COLO668 (cell line): ENCODE results near the gene ATN1.

ENCODE experiments used
- DNase-seq: peaks from one replicate; lab custom pipeline; 2025; ENCODE audit not compliant: unreplicated experiment; lab: John Stamatoyannopoulos, UW

The ATN1 gene

GRCh38 chr12:6975297-6976032, 47.7 kb downstream of the ATN1 start:
- DNase-seq = no peak

DNA sequence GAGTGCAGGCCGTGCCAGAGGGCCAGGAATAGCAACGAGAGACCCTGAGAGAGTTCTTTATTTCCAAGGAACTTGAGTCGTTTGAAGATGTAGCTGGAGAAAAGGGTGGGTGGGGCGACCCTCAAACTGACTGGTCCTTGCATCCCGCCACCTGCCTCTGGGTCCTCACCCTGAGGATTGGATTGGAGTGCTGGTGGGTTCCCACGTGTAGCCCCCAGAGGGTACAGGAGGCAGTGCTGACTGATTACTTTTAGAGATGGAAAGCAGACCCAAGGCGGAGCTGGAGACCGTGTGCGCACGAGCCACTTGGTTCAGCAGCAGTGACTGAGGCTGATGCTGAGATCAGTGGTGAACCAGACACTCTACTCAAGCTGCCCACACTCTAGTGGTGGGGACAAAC, 49.9 kb downstream of the ATN1 start:
- DNase-seq = no peak

DNA sequence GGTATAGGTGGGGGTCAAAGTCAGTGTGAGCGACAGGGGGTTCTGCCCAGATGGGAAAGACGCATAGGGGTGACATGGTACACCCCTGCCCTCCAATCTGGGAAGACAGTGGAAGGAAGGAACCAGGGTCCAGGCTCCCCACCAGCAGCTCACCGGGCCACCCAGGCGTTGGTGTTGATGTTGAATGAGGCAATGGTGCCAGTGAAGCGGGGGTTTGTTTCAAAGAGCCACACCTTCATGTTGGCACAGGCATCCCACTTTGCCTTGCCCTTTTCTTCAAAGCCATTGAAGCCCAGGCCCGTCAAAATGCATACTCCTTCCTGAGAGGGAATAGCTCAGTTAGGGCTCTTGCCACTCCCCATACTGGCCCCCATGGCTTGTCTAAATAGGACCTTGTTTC, 50.4 kb downstream of the ATN1 start:
- DNase-seq = no peak

DNA sequence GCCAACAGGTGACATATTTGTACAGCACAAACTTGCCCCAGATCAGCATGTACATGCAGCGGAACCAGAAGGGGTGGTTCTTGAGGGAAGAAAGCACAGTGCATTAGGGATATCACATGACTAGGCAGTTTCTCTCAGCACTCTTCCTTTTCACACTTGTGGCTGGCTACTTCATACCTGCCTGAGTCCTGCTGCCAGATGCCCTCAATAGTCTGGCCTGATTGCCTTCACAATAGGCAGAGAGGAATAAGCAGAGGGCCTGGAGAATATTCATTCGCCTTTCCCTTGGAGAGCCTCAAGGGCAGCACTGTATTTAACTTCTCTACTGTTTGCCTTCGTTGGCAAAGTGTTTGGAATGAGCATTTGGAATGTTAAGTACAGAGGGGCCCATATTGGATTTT, 50.9 kb downstream of the ATN1 start:
- DNase-seq = no peak

DNA sequence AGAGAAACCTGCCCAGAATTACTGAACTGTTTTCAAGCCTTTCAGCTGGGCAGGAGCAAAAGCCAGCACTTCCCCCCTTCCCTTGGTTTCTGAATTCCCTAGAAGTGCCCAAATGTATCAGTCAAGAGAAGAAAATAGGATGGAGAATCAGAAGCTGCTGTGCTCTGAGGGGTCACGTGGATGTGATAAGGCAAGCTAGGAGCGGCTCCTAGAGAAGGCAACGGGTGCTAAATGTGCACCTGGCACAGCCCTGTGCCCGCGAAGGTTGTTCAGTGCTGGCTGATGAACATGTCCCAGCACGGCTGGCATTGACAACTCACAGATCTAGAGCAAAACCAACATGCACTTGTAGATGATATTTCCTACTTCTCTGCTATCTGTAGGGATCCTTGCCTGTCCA, 51.3 kb downstream of the ATN1 start:
- no peak for DNase-seq

DNA sequence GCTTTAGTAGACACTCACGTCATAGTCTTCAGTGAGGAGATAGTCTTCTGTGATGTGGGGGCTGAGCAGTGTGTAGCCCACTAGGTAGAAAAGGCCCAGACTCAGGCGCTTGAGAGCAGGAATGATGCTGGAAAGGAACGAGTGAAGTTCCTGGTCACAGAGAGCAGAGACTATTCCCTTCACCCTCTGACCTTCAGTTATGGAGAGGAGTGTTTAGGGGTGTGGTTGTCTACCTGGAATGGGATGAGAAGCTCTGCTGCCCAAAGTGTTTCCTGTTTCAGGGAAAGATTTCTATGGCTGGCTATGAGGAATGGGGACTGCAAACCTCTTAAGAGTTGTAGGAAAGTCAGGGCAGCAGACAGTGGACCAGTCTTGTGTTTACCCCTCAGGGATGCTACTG, 51.7 kb downstream of the ATN1 start:
- DNase-seq = no peak

DNA sequence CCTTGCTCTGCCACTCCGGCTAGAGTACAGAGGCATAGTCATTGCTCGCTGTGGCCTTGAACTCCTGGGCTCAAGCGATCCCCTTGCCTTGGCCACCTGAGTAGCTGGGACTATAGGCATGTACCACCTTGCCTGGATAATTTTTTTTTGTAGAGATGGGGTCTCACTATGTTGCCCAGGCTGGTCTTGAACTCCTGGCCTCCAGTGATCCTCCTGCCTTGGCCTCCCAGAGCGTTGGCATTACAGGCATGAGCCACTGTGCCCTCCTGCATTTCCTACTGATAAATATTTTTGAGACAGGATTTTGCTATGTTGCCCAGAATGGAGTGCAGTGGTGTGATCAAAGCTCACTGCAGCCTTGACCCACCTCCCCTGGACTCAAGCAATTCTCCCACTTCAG, 52.3 kb downstream of the ATN1 start:
- no peak for DNase-seq

DNA sequence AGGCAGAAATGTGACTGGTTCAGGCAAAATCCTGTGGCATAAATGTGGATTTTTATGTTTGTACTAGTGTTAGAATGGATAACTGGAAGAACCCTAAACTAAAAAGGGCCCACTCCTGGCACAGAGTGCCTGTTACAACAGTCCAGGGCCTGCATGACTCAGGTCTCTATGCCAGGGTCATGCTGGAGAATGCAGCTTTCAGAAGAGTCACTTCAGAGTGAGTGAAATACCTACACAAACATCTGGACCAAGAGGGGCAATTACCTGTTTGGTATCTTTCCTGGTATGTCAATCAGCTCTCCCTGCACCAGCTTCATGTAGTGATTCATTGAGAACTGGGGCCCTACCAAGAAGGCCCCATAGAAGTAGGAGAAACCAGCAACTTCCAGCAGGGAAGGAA, 53.0 kb downstream of the ATN1 start:
- no peak for DNase-seq

- DNase-seq = no peak
Measured at GRCh38 chr12:6981152-6982052, 53.6 kb downstream of the ATN1 start.

GRCh38 chr12:6982532-6982931, 54.8 kb downstream of the ATN1 start:
- no peak for DNase-seq

GRCh38 chr12:6987956-6988553, 60.3 kb downstream of the ATN1 start:
- DNase-seq = no peak
